MG63 (cell line): ENCODE results near the gene ZNF740. TPM values are rescaled to one million over a fixed set of nuclear protein-coding genes. Genes with fewer than 3 reads are reported as not detected.
"Not testable (repeated sequence)": the region's sequence is repeated elsewhere in the genome, so short reads cannot be mapped to it uniquely, and the experiment has no call there.

Experiments used
- DNase-seq: peaks from one replicate; pipeline ENCODE4 v3.0.0-alpha.2; 2020
- H3K27me3 ChIP-seq: fragments of 250-450 bp; sonication (Bioruptor Pico); 2 replicates; pipeline ENCODE4 v1.5.1; 2020; ENCODE audit warnings: mild to moderate bottlenecking, moderate library complexity
- H3K36me3 ChIP-seq: fragments of 250-450 bp; sonication (Bioruptor Pico); 2 replicates; pipeline ENCODE4 v1.5.1; 2020; ENCODE audit warnings: mild to moderate bottlenecking, moderate library complexity
- H3K4me3 ChIP-seq: fragments of 250-450 bp; sonication (Bioruptor Pico); 2 replicates; pipeline ENCODE4 v1.5.1; 2020; ENCODE audit warnings: mild to moderate bottlenecking, moderate library complexity
- H3K9me3 ChIP-seq: fragments of 250-450 bp; sonication (Bioruptor Pico); 2 replicates; pipeline ENCODE4 v1.5.1; 2020; ENCODE audit warnings: mild to moderate bottlenecking, moderate library complexity
- total RNA-seq: library from RNA; depleted of rRNA; stranded (reverse); fragments of >200 nt; shearing (Covaris generic); gene quantifications from 2 replicates; pipeline ENCODE4 v1.2.3, GENCODE V29; 2014; ENCODE audit warnings: low replicate concordance

Gene ZNF740
- total RNA-seq, 1 experiment from 2014 or later: 14.7 TPM

DNA sequence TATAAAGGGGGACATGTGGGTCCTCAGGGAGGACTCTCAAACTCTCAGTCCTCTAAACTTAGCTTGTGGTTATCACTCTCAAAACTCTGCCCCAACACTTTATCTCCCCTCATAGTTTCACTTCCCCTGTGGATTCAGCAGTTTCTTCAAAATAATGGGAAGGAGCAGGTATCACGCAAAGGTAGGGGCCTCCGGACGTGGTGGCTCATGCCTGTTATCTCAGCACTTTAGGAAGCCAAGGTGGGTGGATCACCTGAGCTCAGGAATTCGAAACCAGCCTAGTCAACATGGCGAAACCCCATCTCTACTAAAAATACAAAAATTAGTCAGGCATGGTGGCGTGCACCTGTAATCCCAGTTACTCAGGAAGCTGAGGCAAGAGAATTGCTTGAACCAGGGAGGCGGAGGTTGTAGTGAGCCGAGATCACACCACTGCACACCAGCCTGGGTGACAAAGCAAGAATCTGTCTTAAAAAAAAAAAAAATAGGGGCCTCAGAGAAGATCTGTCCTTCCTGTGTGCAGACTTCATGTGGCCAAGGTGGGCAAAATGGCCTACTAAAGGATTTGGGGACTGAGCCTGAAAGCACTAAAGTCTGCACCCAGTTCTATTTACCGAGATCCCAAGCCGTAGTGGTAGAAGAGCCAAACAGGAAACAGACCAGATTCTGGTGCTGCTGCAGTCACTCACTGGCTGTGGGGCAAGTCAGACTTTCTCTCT lies 20.1 kb downstream of the ZNF740 start:
- Histone ChIP-seq H3K4me3 (no peak overlapping the region), H3K9me3 (no peaks in the 10 kb centered on the region), H3K36me3 (no peaks in the 10 kb centered on the region), H3K27me3 (no peaks in the 10 kb centered on the region)
- no peak for DNase-seq

DNA sequence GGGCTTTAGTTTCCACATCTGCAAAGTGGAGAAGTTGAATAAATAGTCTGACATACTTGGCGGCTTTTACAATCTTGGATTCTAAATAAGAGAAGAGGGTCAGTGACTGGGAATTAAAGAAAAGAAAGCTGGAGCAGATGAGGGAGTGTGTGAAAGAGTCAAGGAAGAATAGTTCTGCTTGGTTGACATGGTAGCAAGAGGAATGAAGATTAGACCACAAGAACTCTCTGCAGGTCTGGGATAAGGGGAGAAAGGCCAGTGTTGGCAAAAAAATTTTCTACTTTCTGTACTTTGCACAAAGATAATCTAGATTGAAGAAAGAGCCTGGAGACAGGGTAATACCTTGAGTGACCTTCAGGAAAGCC lies 20.6 kb downstream of the ZNF740 start:
- no peak for DNase-seq
- Histone ChIP-seq H3K4me3 (no peak overlapping the region), H3K27me3 (no peaks in the 10 kb centered on the region), H3K9me3 (no peaks in the 10 kb centered on the region), H3K36me3 (no peaks in the 10 kb centered on the region)

DNA sequence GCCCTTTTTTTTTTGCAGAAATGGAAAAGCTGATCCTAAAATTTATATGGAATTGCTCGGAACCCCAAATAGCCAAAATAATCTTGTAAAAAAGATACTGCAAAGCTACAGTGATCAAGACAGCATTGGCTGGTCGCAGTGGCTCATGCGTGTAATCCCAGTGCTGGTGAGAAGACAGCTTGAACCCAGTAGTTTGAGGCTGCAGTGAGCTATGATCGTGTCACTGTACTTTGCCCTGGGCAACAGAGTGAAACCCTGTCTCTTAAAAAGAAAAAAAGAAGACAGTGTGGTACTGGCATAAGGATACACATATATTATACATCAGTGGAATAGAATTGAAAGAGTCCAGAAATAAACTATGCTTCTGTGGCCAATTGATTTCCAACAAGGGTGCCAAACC lies 21.1 kb downstream of the ZNF740 start:
- Histone ChIP-seq H3K36me3 (no peaks in the 10 kb centered on the region), H3K4me3 (no peak overlapping the region), H3K9me3 (no peaks in the 10 kb centered on the region), H3K27me3 (no peaks in the 10 kb centered on the region)
- no peak for DNase-seq

DNA sequence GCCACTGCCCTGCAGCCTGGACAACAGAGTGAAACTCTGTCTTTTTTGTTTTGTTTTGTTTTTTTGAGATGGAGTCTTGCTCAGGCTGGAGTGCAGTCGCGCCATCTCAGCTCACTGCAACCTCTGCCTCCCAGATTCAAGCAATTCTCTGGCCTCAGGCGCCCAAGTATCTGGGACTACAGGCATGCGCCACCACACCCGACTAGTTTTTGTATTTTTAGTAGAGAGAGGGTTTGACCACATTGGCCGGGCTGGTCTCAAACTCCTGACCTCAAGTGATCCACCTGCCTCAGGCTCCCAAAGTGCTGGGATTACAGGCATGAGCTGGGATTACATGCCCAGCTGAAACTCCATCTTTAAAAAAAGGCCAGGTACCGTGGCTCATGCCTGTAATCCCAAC lies 21.8 kb downstream of the ZNF740 start:
- not testable (repeated sequence) for DNase-seq, H3K27me3 ChIP-seq, H3K36me3 ChIP-seq, H3K4me3 ChIP-seq, H3K9me3 ChIP-seq

DNA sequence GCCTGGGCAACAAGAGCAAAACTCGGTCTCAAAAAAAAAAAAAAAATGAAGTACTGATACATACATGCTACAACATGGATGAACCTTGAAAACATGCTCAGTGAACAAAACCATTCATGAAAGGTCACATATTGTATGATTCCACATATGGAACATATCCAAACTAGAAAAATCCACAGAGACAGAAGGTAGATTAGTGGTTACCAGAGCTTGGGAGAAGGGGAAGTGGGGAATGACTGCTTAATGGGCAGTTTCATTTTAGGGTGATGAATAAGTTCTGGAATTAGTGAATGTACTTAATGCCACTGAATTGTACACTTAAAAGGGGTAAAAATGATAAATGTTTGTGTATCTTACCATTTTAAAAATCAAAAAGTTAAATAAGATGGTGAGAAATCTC lies 23.8 kb downstream of the ZNF740 start:
- Histone ChIP-seq H3K27me3 (no peaks in the 10 kb centered on the region), H3K4me3 (no peak overlapping the region), H3K36me3 (no peaks in the 10 kb centered on the region), H3K9me3 (no peaks in the 10 kb centered on the region)
- no peak for DNase-seq

DNA sequence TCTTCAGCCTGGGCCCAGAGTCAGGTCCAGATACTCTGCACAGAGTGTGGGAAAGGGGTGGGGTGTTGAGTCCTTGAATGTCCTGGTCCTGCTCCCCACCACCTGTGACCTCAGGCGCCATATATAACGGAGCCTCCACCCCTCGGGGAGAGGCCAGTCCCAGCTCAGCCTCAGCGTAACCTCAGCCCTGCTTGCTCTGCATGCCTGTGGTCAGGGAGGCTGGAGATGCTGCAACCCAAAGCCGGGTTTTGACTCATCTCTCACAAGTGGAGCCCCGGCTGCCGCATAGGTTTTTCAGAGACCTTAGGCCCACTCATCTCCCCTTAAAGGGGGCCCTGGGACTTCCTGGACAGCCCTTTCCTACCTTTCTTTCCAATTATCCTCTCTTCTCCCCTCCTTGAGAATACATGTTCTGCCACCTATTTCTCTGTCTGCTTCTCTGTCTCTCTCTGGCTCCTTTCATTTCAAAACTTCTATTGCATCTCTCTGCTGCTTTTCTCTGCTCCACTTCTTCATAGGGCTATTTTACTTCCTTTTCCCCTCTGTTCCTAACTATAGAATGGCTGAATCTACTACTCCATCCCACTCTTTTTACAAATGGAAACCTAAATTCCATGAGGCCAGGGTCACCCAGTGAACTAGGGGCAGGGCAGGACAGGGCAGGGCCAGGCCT lies 25.4 kb downstream of the ZNF740 start:
- Histone ChIP-seq H3K4me3 (no peak overlapping the region), H3K27me3 (no peaks in the 10 kb centered on the region), H3K36me3 (peaks cover 5% of the 10 kb centered on the region; the same call in 1 of the 2 replicates), H3K9me3 (no peaks in the 10 kb centered on the region)
- peak; percentile 56 for DNase-seq

DNA sequence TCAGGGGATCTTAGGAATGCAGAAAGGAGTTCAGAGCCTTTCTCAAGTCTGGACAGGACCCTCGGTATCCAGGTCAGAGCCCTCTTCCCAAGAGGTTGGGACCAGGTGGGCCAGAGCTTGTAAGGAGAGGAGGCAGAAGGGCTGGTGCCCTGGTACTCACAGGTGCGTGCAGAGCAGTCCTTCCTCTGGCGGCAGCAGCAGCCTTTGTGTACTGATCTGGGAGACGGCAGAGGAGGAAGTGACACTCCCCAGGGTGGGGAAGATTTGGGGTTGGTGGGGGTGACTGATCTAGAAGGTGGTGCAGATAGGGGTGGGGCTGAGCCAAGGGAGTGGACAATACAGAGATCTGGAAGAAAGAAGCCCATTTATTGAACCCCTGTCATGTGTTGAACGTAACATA lies 26.5 kb downstream of the ZNF740 start, which contains the start of gene ITGB7:
TSS of gene ITGB7 (minus strand) at position 210 of the 400 bp plus-strand sequence. CDS start 6,808 bp downstream, outside the sequence.
- Histone ChIP-seq H3K36me3 (peaks cover 16% of the 10 kb centered on the region), H3K9me3 (no peaks in the 10 kb centered on the region), H3K27me3 (no peaks in the 10 kb centered on the region), H3K4me3 (no peak within 1 kb of the TSS)
- DNase-seq: no peak

DNA sequence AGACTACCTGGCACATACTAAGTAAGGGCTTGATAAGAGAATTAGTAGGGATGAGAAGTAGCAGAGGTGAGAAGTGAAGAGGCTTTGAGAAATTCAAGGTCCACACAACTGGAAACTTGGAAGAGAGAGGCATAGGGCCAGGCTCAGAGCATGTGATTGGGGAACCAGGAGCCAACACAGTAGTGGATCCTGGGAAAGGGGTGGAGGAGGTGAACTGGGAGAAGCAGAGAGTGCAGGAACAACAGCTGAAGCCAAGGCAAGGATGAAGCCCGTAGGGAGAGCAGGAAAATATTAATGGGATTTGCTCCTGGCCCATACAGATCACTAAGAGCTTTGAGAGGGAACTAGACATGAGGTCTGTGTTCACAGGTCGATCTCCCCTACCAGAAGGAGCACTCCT lies 27.9 kb downstream of the ZNF740 start:
- Histone ChIP-seq H3K27me3 (no peaks in the 10 kb centered on the region), H3K9me3 (no peaks in the 10 kb centered on the region), H3K4me3 (no peak overlapping the region), H3K36me3 (peaks cover 30% of the 10 kb centered on the region)
- no peak for DNase-seq

DNA sequence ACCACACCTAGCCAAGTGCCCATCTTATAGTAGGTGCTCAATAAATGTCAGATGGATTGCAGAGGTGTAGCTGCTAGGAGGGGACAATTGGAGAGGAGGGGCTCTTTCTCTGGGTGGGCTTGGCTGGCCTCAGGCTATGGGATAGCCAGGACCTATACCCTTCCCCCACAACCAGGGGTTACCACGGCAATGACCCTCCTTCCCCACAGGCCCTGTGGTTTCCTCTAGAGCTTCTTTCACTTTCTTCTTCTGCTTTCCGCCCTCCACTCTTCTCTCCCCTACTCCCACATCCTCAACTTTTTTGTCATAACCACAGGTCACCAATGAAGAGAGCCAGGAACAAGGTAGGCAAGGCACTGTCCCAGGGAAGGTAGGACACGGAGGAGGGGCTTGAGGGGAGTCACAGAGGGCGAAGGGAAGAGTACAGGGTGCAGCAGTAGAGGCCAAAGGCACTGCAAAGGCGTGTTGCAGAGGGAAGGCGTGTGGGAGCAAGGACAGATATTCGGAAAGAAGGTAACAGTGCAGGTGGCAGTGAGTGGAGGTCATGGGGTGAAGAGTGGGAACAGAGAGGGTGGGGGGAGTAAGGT lies 28.4 kb downstream of the ZNF740 start:
- Histone ChIP-seq H3K4me3 (no peak overlapping the region), H3K9me3 (no peaks in the 10 kb centered on the region), H3K36me3 (peaks cover 34% of the 10 kb centered on the region), H3K27me3 (no peaks in the 10 kb centered on the region)
- no peak for DNase-seq

DNA sequence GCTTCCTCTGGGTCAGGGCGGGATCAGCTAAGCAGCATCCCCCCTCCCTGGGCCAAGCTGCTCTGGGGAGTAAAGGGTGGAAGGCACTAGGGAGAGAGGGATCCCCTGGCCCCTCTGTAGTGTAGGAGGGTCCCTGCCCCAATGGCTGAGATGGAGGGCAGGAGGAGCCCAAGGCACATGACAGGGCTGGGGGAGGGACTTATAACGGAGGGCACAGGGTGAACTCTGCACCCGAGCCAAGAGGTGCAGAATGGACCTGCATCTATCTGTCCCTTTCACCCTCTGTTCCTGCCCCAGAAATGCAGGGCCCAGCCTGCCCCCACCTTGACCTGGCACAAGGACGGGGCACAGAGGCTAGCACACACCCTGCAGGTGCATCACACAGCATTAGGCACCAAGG lies 30.3 kb downstream of the ZNF740 start:
- H3K36me3 ChIP-seq: peaks cover 34% of the 10 kb centered on the region

DNA sequence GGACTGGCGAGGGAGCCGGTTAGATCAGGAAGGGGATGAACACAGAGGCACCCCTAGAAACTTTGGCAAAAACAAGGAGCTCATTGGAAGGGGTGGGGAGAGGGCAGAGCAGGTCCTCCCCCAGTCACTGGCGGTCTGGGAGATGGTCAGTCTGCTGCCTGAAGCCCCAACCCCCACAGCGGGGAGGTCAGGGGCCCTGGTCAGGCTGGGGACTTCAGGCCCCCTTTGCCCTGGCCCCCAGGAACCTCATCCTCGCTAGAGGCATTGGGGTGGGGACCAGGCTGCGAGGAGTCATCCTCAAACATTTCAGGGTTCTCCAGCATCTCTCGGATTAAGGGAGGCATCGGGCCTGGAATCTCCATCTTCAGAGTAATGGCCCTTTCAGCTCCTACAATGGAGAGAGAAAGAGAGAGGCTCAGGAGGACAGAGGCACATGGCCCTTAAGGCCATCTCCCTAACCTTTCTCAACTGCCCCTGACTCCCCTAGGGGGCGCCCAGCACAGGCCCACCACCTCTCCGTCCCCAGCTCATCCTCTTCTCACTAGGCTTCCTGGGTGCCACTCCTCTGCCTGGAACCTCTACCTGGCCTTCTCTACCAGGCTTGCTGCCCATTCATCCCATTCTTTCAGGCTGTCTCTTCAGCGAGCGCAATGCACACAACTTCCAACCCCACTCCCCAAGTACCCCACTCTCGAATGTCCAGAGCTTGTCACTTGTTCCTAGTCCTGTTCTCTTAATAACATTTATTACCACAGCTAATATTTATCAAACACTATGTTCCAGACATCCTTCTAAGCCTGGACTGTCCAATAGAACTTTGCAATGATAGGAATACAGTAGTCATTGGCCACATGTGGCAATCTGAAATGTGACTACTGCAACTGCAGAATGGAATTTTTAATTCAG lies 31.2 kb downstream of the ZNF740 start:
- H3K4me3 ChIP-seq: no peak overlapping the region
- H3K9me3 ChIP-seq: no peaks in the 10 kb centered on the region
- H3K27me3 ChIP-seq: no peaks in the 10 kb centered on the region
- DNase-seq: no peak
- peaks cover 38% of the 10 kb centered on the region for H3K36me3 ChIP-seq

More for the DNA sequence above, 30.3 kb downstream of the ZNF740 start:
- no peaks in the 10 kb centered on the region for H3K9me3 ChIP-seq
- no peak overlapping the region for H3K4me3 ChIP-seq
- DNase-seq: no peak
- no peaks in the 10 kb centered on the region for H3K27me3 ChIP-seq

DNA sequence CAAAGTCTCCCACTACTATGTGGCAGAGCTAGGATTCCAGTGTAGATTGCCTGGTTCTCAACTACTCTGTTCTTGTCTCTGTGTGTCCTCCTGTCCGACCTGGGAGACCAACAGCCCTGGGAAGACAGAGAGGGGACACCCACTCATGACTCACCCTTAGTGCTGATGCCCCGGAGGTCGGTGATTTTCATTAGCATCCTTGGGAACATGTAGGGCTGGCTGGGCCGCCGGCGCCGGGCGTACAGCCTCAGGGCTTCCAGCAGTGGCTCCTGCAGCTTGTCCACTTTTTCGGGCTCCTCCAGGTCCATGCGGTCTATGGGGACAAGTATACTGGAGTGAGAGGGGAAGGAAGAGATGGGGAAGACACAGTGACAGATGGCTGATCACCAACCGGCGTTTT lies 32.4 kb downstream of the ZNF740 start:
- Histone ChIP-seq H3K27me3 (no peaks in the 10 kb centered on the region), H3K4me3 (no peak overlapping the region), H3K36me3 (peaks cover 40% of the 10 kb centered on the region), H3K9me3 (no peaks in the 10 kb centered on the region)
- DNase-seq: no peak

DNA sequence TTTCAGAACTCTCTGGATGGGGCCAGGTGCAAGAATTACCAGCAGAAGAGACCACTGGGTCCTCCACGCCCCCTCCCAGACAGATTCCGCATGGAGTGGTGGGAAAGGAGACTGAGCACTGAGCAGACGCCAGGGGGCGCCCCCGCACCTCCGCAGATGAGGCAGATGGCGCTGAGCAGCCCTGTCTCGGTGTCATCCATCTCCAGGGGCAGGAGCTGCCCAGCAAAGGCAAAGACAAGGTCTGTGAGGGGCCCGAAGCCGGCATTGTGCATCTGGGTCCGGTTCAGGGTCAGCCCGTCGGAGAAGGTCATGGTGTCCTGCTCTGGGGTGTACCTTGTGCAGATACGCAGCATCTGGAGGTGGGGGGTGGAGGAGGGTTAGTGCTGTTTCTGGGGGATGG lies 32.8 kb downstream of the ZNF740 start:
- Histone ChIP-seq H3K27me3 (no peaks in the 10 kb centered on the region), H3K9me3 (no peaks in the 10 kb centered on the region), H3K4me3 (no peak overlapping the region), H3K36me3 (peaks cover 40% of the 10 kb centered on the region)
- DNase-seq: peak; percentile 68

DNA sequence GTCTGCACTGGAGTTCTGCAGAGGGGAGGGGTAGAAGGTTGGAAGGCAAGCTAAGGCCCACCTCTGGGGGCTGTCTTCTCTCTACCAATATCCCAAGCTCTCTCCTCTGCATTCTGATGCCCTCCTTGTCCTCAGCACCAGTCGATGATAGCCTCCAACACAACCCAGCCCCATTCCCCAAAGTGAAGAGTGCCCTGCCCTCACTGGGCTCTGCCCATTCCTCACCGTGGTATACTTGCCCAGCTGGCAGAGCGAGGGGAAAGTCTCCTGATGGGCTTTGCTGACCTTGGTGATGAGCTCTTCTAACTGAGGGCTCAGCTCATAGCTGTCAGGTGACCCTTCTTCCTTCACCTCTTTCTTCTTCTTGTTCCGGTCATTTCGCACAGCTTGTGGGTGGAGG lies 33.7 kb downstream of the ZNF740 start:
- H3K36me3 ChIP-seq: peaks cover 40% of the 10 kb centered on the region
- no peak for DNase-seq

DNA sequence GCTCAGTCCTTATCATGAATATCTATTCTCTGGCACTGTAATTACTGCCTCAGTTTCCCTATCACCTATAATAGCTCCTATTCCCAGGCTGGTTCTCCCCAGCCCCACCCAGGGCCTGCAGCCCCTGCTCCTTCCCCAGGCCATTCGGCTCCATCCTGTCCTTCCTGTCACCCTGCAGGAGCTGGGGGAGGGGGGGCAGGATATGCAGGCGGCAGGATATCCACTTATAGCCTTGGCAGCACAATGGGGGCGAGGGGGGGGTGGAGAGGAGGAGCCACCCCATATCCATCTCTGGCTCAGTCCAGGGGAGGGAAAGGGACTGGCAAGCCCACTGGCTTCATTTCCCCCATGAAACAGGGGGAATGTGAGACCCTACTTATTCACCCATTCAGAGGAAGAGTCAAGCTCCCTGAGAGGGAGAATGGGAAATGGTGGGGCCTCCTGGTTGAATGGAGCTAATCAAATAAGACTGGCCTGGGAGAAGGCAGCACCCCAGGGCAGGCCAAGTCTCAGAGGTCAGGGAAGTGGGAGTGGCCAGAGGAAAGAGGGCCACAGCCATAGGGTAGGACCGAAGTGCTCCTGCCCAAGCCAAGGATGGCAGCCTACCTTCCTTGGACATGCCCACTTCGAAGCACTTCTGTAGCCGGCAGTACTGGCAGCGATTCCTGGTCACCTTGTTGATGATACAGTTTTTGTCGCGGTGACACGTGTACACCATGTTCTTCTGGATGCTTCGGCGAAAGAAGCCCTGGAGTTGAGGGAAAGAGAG lies 34.3 kb downstream of the ZNF740 start:
- peaks cover 39% of the 10 kb centered on the region for H3K36me3 ChIP-seq
- no peaks in the 10 kb centered on the region for H3K27me3 ChIP-seq
- H3K4me3 ChIP-seq: no peak overlapping the region
- DNase-seq: no peak
- no peaks in the 10 kb centered on the region for H3K9me3 ChIP-seq

More for the DNA sequence above, 33.7 kb downstream of the ZNF740 start:
- Histone ChIP-seq H3K4me3 (no peak overlapping the region), H3K9me3 (no peaks in the 10 kb centered on the region), H3K27me3 (no peaks in the 10 kb centered on the region)

DNA sequence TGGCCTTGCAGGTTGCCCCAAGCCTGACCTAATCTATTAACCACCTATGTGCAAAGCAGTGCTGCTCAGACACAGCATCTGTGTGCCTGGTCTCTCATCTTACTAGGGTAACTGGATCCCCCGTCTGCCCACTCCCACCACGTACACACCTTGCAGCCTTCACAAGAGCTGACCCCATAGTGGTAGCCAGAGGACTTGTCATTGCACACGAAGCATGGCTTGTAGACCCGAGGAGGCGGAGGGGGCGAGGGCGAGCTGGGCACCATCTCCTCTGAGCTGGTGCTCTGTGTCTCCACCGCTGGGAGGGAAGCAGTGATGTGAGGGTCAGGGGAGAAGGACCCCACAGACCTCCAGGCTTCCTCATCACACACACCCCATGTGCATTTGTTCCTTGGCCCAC lies 35.0 kb downstream of the ZNF740 start:
- DNase-seq: no peak
- no peak overlapping the region for H3K4me3 ChIP-seq
- no peaks in the 10 kb centered on the region for H3K9me3 ChIP-seq
- H3K36me3 ChIP-seq: peaks cover 38% of the 10 kb centered on the region
- no peaks in the 10 kb centered on the region for H3K27me3 ChIP-seq
